Esophagus squamous epithelium (tissue), 4 donors: Measurements from ENCODE around the gene DLK1.

Experiments used
- CTCF ChIP-seq, 6 experiments: fragments of 450-650 bp in 4 of 6; fragments of 200-600 bp in 2 of 6; sonication (generic) in 2 of 6; IDR thresholded peaks; one replicate each; pipeline ENCODE4 v1.5.1; 2016 to 2019; ENCODE audit warnings: antibody characterized with exemption in 6 of 6, mild to moderate bottlenecking in 4 of 6, moderate library complexity in 4 of 6
- POLR2A ChIP-seq, 4 donors: fragments of 450-650 bp; IDR thresholded peaks; one replicate each; pipeline ENCODE4 v1.6.1; 2017; ENCODE audit warnings: antibody characterized with exemption in 4 of 4, mild to moderate bottlenecking in 4 of 4, moderate library complexity in 3 of 4

- no peak for TF ChIP-seq POLR2A (IDR thresholded peaks at IDR 0.05)
- TF ChIP-seq CTCF (IDR thresholded peaks at IDR 0.05), result no peak
Measured at GRCh38 chr14:100717386-100717785, 9.3 kb upstream of the DLK1 start.
